ENCODE results near the gene CLPSL2.

Gene CLPSL2, protein sequence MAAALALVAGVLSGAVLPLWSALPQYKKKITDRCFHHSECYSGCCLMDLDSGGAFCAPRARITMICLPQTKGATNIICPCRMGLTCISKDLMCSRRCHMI

DNA sequence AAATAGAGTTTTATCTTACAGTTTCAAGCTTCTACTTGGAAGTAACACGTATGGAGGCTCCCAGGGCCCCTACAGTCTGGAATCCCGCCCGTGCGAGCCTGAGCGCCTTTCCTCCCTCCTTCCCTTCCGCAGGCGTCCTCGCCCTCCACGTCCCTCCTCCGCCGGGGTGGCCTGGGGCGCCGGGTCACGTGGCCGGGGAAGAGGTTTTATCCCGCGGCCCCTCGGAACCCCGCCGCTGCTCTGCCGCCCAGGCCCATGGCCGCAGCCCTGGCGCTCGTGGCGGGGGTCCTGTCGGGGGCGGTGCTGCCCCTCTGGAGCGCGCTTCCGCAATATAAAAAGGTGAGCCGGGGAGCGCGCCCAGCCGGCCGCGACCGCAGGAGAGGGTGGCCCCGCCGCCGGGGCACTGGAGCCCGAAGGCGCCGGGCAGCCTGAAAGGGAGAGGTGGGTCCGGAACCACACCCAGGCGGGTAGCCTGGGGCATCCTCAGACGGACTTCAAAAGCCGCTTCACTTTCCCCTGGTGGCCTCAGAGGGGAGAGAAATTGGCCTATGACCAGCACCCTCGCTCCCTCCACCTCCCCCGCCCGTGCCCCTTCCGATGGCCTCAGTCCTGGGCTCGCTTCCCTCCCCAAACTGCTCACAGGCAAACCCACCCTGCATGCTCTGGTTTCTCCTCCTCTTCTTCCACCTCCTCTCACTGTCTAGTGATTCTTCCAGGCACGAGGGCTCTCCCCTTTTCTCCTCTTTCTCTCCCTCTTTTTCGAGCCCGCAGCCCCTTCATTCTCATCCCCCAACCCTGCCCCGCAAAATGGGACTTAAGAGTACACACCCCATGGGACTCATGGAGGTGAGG is at the start of gene CLPSL2:
CLPSL2 (plus strand) TSS at position 235 of the 852 bp plus-strand sequence; CDS start at position 256, 21 bp downstream.
- DNase-seq (ENCODE audit: low read depth), result no peak
- TF ChIP-seq, protein P1, sequence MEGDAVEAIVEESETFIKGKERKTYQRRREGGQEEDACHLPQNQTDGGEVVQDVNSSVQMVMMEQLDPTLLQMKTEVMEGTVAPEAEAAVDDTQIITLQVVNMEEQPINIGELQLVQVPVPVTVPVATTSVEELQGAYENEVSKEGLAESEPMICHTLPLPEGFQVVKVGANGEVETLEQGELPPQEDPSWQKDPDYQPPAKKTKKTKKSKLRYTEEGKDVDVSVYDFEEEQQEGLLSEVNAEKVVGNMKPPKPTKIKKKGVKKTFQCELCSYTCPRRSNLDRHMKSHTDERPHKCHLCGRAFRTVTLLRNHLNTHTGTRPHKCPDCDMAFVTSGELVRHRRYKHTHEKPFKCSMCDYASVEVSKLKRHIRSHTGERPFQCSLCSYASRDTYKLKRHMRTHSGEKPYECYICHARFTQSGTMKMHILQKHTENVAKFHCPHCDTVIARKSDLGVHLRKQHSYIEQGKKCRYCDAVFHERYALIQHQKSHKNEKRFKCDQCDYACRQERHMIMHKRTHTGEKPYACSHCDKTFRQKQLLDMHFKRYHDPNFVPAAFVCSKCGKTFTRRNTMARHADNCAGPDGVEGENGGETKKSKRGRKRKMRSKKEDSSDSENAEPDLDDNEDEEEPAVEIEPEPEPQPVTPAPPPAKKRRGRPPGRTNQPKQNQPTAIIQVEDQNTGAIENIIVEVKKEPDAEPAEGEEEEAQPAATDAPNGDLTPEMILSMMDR (conservative IDR thresholded peaks at IDR 0.05; ENCODE audit: low read length), result no peak
- H3K4me3 ChIP-seq (ENCODE audit: low read length), result peak within 1 kb of the TSS; percentile 20

DNA sequence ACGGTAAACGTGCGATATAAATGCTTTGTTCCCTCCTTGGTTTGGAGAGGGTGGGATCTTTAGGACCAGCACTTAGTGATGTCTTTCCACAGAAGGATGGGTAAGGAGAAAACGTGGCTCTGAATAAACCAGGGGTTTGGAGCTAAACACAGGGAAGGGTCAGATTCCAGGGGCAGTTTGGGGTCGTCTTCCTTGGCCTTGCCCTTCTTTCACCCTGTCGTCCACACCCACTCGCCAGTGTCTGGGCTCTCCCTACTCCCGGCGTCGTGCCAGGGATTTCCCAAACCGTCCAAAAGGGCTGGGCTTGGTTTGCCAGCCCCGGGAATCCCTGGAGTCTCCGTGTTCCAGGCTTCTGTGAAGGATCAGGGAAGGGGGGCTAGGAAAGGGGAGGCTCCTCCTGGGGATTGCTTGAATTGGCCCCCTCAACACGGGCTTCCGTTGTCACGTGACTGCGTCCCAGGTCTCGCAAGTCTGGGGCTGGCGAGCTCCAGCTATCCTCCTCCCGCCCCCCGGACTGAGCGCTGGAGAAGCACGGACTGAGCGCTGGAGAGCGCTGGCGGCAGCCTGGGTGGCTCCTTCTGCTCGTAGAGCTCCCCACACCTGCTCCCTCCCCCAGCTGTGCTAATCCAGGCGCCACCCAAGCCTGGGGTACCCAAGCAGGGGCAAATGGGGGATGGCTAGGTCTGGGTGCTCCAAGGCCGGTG is 49.0 kb upstream of the CLPSL2 start:
- TF ChIP-seq, protein P1 (conservative IDR thresholded peaks at IDR 0.05; ENCODE audit: low read length), result no peak
- DNase-seq (ENCODE audit: low read depth), result peak; percentile 51
- peak overlapping the region; percentile 67 for H3K4me3 ChIP-seq (ENCODE audit: low read length)

DNA sequence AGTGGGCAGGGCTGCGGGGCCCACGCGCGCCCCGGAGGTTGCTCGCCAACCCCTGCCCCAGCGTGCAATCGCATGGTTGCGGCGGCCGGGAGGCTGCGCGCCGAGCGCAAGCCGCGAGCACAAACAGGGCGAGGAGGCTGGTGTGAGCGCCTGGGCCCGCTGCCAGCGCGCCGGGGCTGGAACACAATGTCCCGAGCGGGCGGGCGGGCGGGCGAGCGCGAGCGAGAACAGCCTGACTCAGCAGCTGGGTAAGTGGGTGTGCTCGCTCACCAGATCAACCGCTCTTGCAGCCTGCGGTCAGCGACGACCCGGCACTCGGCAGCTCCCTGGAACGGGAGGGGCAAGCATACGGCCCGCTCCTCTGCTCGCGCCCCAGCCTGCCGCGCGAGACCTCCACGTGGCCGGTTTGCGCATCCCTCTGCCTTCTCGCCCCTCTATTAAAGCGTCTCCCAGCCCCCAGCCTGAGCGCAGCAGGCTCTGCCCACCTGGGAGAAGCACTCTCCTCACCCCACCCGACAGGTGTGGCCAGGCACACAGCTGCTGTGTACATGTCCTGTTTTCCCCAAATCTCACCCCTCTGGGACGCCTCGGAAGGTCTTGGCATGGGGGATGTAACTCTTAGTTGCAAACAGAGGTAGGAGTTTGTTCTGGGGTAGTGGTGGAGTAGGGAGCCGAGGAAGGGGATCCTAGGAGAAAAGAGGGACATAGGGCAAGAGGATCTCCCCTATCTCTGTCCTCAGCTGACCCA is 48.3 kb upstream of the CLPSL2 start:
- peak; percentile 89 for DNase-seq (ENCODE audit: low read depth)
- TF ChIP-seq, protein P1 (conservative IDR thresholded peaks at IDR 0.05; ENCODE audit: low read length), result no peak; the same call in 1 of the 2 replicates
- H3K4me3 ChIP-seq (ENCODE audit: low read length), result peak overlapping the region; percentile 67

DNA sequence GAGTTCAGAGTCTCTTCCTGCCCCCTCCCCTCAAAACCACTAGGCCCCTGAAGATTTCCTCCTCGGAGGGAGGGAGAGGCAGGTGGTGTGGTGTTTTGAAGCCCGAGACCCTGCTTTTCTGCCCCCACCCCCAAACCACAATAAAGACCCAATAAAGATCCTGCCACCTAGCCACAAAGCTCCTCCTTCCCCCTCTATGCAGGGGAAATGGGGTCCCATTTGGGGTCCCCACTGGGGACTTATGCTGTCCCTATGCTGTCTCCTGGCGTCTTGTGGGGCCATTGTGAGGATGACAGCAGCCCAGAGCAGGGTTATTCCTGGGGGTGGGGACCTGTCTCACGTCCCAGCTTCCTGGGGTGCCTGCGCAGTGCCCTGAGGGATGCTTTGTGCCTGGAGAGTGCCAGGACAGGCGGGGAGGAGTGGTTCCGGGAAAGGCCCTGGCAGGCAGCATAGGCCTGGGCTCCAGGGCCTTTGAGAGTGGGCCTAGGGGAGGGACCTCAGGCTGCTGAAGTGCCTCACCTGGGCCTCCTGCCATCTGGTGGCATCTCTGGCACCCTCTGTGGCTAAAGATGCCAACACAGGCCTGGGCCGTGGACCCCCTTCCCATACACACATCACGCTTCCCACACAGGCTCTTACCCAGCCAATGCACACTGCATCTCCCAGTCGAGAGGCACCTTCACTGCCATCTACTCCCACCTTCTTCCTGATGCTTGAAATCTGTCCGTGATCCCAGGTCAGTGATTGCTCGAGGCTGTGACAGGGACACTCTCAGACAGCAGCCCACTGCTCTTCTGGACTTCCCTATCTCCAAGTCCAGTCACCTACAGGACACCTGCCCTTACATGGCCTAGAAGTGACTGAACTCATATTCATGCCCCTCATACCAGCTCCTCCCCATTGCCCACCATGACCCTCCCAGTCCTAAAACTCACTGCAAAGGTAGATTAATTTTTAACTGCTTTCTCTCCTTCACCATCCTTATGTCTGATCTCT is 47.4 kb upstream of the CLPSL2 start:
- TF ChIP-seq, protein P1 (conservative IDR thresholded peaks at IDR 0.05; ENCODE audit: low read length), result no peak
- no peak for DNase-seq (ENCODE audit: low read depth)

DNA sequence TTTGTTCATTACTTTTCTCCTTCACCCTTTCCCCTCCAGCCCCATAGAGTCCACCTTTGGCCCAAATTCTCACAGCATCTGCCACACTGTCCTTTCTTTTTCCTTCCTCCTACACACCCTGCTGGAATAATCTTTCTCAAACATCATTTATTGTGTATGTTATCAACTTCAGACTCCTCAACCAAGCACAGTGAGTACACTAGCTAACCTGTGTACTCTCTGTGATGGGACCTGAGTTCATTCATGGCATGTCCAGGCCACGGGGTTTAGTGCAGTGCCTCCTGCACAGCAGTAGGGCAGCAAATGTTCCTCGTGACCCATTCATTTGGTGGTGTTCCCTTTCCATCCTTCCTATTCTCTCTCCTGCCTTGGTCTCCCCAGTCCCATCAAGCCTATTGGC is 46.7 kb upstream of the CLPSL2 start:
- TF ChIP-seq, protein P1 (conservative IDR thresholded peaks at IDR 0.05; ENCODE audit: low read length), result no peak
- no peak overlapping the region for H3K4me3 ChIP-seq (ENCODE audit: low read length)
- DNase-seq (ENCODE audit: low read depth), result no peak

More for the DNA sequence above, 47.4 kb upstream of the CLPSL2 start:
- H3K4me3 ChIP-seq (ENCODE audit: low read length), result no peak overlapping the region
